Urinary bladder (tissue), 4 donors: Measurements from ENCODE around the gene ZNF214. TPM values are rescaled to one million over a fixed set of nuclear protein-coding genes. Genes with fewer than 3 reads are reported as not detected.
"Not testable (repeated sequence)": the region's sequence is repeated elsewhere in the genome, so short reads cannot be mapped to it uniquely, and the experiment has no call there.

Experiments used
- DNase-seq: peaks from one replicate; pipeline ENCODE4 v3.0.0-alpha.2; 2015; ENCODE audit errors: extremely low spot score
- H3K27ac ChIP-seq: one replicate; pipeline ENCODE4 v1.5.1; 2013; ENCODE audit warnings: low read depth, mild to moderate bottlenecking, moderate library complexity
- H3K36me3 ChIP-seq: one replicate; pipeline ENCODE4 v1.6.1; 2013; ENCODE audit warnings: mild to moderate bottlenecking, moderate library complexity; ENCODE audit not compliant: insufficient read depth
- H3K4me1 ChIP-seq: one replicate; pipeline ENCODE4 v1.6.1; 2013; ENCODE audit warnings: mild to moderate bottlenecking, moderate library complexity; ENCODE audit not compliant: insufficient read depth
- H3K4me3 ChIP-seq: one replicate; pipeline ENCODE4 v1.5.1; 2013; ENCODE audit warnings: low read depth, low read length
- WGBS: extraction: QIAGEN DNeasy Blood & Tissue Kit; methylation state at CpG from one replicate; pipeline ENCODE4 v1.1.7; 2013; 5-methylcytosine and 5-hydroxymethylcytosine counted together
- polyA plus RNA-seq: library from polyadenylated mRNA; stranded (reverse); fragments of 200-250 nt; gene quantifications from one replicate; pipeline ENCODE4 v1.2.3, GENCODE V29; 2013
- total RNA-seq: library from RNA; depleted of rRNA; stranded (reverse); fragments of >200 nt; gene quantifications from one replicate; pipeline ENCODE4 v1.2.3, GENCODE V29; 2014
- donor health status: healthy with polysubstance abuse.
- donor health status: healthy.

Gene ZNF214
- total and polyA plus RNA-seq, 2 donors = 2.8 to 12.5 TPM

- WGBS = 2% methylated on average over 26 of the region's 26 CpGs
- Histone ChIP-seq H3K27ac (peak overlapping the region; percentile 73), H3K4me3 (peak overlapping the region; percentile 42), H3K4me1 (no peaks in the 10 kb centered on the region), H3K36me3 (no peaks in the 10 kb centered on the region)
- peak; percentile 3 for DNase-seq
Observed at GRCh38 chr11:7019500-7020182, 505 bp downstream of the ZNF214 start.

GRCh38 chr11:7016011-7016410 lies 4.1 kb downstream of the ZNF214 start:
- DNase-seq = no peak
- WGBS = 75% methylated on average over 1 of the region's 1 CpG
- Histone ChIP-seq H3K27ac (no peak overlapping the region), H3K4me1 (no peaks in the 10 kb centered on the region), H3K4me3 (no peak overlapping the region), H3K36me3 (no peaks in the 10 kb centered on the region)

- WGBS = 97% methylated on average over 1 of the region's 1 CpG
- H3K4me3 ChIP-seq = no peak overlapping the region
- H3K27ac ChIP-seq = no peak overlapping the region
- DNase-seq = no peak
- no peaks in the 10 kb centered on the region for H3K36me3 ChIP-seq
- no peaks in the 10 kb centered on the region for H3K4me1 ChIP-seq
Observed at GRCh38 chr11:7014118-7014517, 6.0 kb downstream of the ZNF214 start.

- DNase-seq = no peak
- H3K36me3 ChIP-seq = peaks cover 3% of the 10 kb centered on the region
- 25% methylated on average over 3 of the region's 3 CpGs for WGBS
- H3K4me3 ChIP-seq = no peak overlapping the region
- no peak overlapping the region for H3K27ac ChIP-seq
- no peaks in the 10 kb centered on the region for H3K4me1 ChIP-seq
Observed at GRCh38 chr11:7004482-7004881, 15.7 kb downstream of the ZNF214 start.

- Histone ChIP-seq H3K4me1 (no peaks in the 10 kb centered on the region), H3K27ac (no peak overlapping the region), H3K36me3 (no peaks in the 10 kb centered on the region), H3K4me3 (no peak overlapping the region)
- no peak for DNase-seq
Observed at GRCh38 chr11:6995703-6996102, 24.4 kb downstream of the ZNF214 start.

- no peaks in the 10 kb centered on the region for H3K36me3 ChIP-seq
- no peak overlapping the region for H3K4me3 ChIP-seq
- no peaks in the 10 kb centered on the region for H3K4me1 ChIP-seq
- peak; percentile 40 for DNase-seq
- WGBS = 17% methylated on average over 11 of the region's 11 CpGs
- no peak overlapping the region for H3K27ac ChIP-seq
Observed at GRCh38 chr11:6992457-6993417, 27.4 kb downstream of the ZNF214 start.

GRCh38 chr11:6992026-6992425 lies 28.1 kb downstream of the ZNF214 start:
- H3K27ac ChIP-seq = no peak overlapping the region
- 52% methylated on average over 2 of the region's 2 CpGs for WGBS
- H3K36me3 ChIP-seq = no peaks in the 10 kb centered on the region
- DNase-seq = no peak
- H3K4me3 ChIP-seq = no peak overlapping the region
- H3K4me1 ChIP-seq = no peaks in the 10 kb centered on the region

- H3K4me1 ChIP-seq = no peaks in the 10 kb centered on the region
- H3K4me3 ChIP-seq = no peak overlapping the region
- WGBS = 70% methylated on average over 6 of the region's 6 CpGs
- H3K27ac ChIP-seq = no peak overlapping the region
- no peak for DNase-seq
- H3K36me3 ChIP-seq = no peaks in the 10 kb centered on the region
Observed at GRCh38 chr11:6991227-6991626, 28.9 kb downstream of the ZNF214 start.

- no peak overlapping the region for H3K27ac ChIP-seq
- H3K4me3 ChIP-seq = no peak overlapping the region
- H3K4me1 ChIP-seq = no peaks in the 10 kb centered on the region
- DNase-seq = no peak
- no peaks in the 10 kb centered on the region for H3K36me3 ChIP-seq
Observed at GRCh38 chr11:6988506-6988905, 31.6 kb downstream of the ZNF214 start.

GRCh38 chr11:6986487-6986886 lies 33.7 kb downstream of the ZNF214 start:
- Histone ChIP-seq H3K27ac (no peak overlapping the region), H3K4me3 (no peak overlapping the region), H3K4me1 (no peaks in the 10 kb centered on the region), H3K36me3 (no peaks in the 10 kb centered on the region)
- WGBS = 54% methylated on average over 1 of the region's 1 CpG
- no peak for DNase-seq

GRCh38 chr11:6979365-6979764 lies 40.8 kb downstream of the ZNF214 start:
- H3K27ac ChIP-seq = no peak overlapping the region
- H3K4me3 ChIP-seq = no peak overlapping the region
- WGBS = 76% methylated on average over 2 of the region's 2 CpGs
- H3K36me3 ChIP-seq = no peaks in the 10 kb centered on the region
- DNase-seq = no peak
- no peaks in the 10 kb centered on the region for H3K4me1 ChIP-seq

- not testable (repeated sequence) for DNase-seq, H3K4me3 ChIP-seq, H3K27ac ChIP-seq, H3K4me1 ChIP-seq, H3K36me3 ChIP-seq
- 69% methylated on average over 4 of the region's 4 CpGs for WGBS
Observed at GRCh38 chr11:6969854-6970253, 50.3 kb downstream of the ZNF214 start.

GRCh38 chr11:6968816-6969215 lies 51.3 kb downstream of the ZNF214 start:
- 98% methylated on average over 1 of the region's 1 CpG for WGBS
- Histone ChIP-seq H3K4me3 (no peak overlapping the region), H3K36me3 (no peaks in the 10 kb centered on the region), H3K4me1 (no peaks in the 10 kb centered on the region), H3K27ac (no peak overlapping the region)
- no peak for DNase-seq

- no peaks in the 10 kb centered on the region for H3K4me1 ChIP-seq
- WGBS = 92% methylated on average over 1 of the region's 1 CpG
- no peak for DNase-seq
- H3K36me3 ChIP-seq = no peaks in the 10 kb centered on the region
- no peak overlapping the region for H3K4me3 ChIP-seq
- no peak overlapping the region for H3K27ac ChIP-seq
Observed at GRCh38 chr11:6962673-6963072, 57.5 kb downstream of the ZNF214 start.
